ENCODE data around the gene PCSK4. TPM values are rescaled to one million over a fixed set of nuclear protein-coding genes. Genes with fewer than 3 reads are reported as not detected.

The PCSK4 gene
- total RNA-seq, 1 experiment from 2014 or later = 9.9 TPM

GRCh38 chr19:1449467-1450442 lies 40.4 kb downstream of the PCSK4 start, which contains the start of gene APC2:
Gene APC2 (plus strand): TSS chr19:1450121. CDS start chr19:1453002, 2,881 bp downstream.
- ChIA-PET CTCF (no interaction called here), POLR2A (no interaction called here)
- H3K27me3 ChIP-seq (ENCODE audit: control insufficient read depth, insufficient read depth, low read length) = no peaks in the 10 kb centered on the region
- TF ChIP-seq SIN3A (IDR thresholded peaks at IDR 0.05; ENCODE audit: borderline replicate concordance, insufficient read depth, low read depth, low read length) = no peak
- no peak for TF ChIP-seq TCF7L2 (IDR thresholded peaks at IDR 0.05; ENCODE audit: low read depth, low read length)
- no peak for TF ChIP-seq POLR2AphosphoS5 (IDR thresholded peaks at IDR 0.05; ENCODE audit: low read depth, low read length)
- TF ChIP-seq, protein P1, sequence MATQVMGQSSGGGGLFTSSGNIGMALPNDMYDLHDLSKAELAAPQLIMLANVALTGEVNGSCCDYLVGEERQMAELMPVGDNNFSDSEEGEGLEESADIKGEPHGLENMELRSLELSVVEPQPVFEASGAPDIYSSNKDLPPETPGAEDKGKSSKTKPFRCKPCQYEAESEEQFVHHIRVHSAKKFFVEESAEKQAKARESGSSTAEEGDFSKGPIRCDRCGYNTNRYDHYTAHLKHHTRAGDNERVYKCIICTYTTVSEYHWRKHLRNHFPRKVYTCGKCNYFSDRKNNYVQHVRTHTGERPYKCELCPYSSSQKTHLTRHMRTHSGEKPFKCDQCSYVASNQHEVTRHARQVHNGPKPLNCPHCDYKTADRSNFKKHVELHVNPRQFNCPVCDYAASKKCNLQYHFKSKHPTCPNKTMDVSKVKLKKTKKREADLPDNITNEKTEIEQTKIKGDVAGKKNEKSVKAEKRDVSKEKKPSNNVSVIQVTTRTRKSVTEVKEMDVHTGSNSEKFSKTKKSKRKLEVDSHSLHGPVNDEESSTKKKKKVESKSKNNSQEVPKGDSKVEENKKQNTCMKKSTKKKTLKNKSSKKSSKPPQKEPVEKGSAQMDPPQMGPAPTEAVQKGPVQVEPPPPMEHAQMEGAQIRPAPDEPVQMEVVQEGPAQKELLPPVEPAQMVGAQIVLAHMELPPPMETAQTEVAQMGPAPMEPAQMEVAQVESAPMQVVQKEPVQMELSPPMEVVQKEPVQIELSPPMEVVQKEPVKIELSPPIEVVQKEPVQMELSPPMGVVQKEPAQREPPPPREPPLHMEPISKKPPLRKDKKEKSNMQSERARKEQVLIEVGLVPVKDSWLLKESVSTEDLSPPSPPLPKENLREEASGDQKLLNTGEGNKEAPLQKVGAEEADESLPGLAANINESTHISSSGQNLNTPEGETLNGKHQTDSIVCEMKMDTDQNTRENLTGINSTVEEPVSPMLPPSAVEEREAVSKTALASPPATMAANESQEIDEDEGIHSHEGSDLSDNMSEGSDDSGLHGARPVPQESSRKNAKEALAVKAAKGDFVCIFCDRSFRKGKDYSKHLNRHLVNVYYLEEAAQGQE (IDR thresholded peaks at IDR 0.05; ENCODE audit: insufficient read depth in 1 of 2, low read depth in 2 of 2, low read length in 1 of 2) = no peak
- no peak for TF ChIP-seq CTCF (IDR thresholded peaks at IDR 0.05)
- H3K4me1 ChIP-seq (ENCODE audit: control insufficient read depth, insufficient read depth, low read length) = peaks cover 1% of the 10 kb centered on the region; the same call in 1 of the 2 replicates
- no peak for DNase-seq (ENCODE audit: low read depth, low spot score)
- no peak for ATAC-seq
- in situ Hi-C loops (cut with HindIII; ENCODE audit: low pct_unique_long_range_greater_than_20kb, low sequenced_read_pairs) = no loop called here
- intact Hi-C loops (cut with micrococcal nuclease; ENCODE audit: unreplicated experiment) = no loop called here
- H3K27ac ChIP-seq (ENCODE audit: low read length) = peak within 1 kb of the TSS; percentile 71; the same call in 1 of the 2 replicates
- no TSS peak for BruUV-seq (replicated peaks)
- H3K9me3 ChIP-seq (ENCODE audit: control insufficient read depth, insufficient read depth, low read depth, low read length) = no peaks in the 10 kb centered on the region
- H3K36me3 ChIP-seq (ENCODE audit: control insufficient read depth, insufficient read depth, low read length) = no peaks in the 10 kb centered on the region
- H3K4me3 ChIP-seq (ENCODE audit: low read depth in 2 of 2, low read length in 2 of 2) = peak within 1 kb of the TSS in 1 of 2 experiments; percentile 14; a peak in 3 of 4 replicates

DNA sequence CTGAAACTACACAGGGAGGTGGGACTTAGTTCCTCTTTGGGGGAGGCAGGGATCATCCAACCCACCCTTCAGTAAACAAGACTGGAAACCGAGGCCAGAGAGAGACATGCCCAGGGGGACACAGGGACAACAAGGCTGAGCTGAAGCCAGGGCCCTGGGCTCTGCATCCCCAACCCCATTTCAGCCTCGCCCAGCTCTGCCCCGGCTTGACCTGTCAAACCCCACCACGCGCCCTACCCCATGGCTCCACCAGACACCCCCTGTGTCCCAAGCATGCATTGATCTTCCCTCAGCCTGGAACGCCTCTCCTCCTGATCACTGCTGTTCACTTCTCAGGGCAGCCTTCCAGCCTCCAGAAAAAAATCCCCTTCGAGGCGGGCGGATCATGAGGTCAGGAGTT lies 42.2 kb downstream of the PCSK4 start:
- intact Hi-C loops (cut with micrococcal nuclease; ENCODE audit: unreplicated experiment) = no loop called here
- ATAC-seq = no peak
- Histone ChIP-seq H3K27ac (ENCODE audit: low read length) (no peak overlapping the region), H3K4me1 (ENCODE audit: control insufficient read depth, insufficient read depth, low read length) (peaks cover 15% of the 10 kb centered on the region), H3K9me3 (ENCODE audit: control insufficient read depth, insufficient read depth, low read depth, low read length) (no peaks in the 10 kb centered on the region), H3K36me3 (ENCODE audit: control insufficient read depth, insufficient read depth, low read length) (no peaks in the 10 kb centered on the region), H3K4me3 (ENCODE audit: low read depth in 2 of 2, low read length in 2 of 2) (no peak overlapping the region), H3K27me3 (ENCODE audit: control insufficient read depth, insufficient read depth, low read length) (no peaks in the 10 kb centered on the region)
- in situ Hi-C loops (cut with HindIII; ENCODE audit: low pct_unique_long_range_greater_than_20kb, low sequenced_read_pairs) = no loop called here
- DNase-seq (ENCODE audit: low read depth, low spot score) = no peak
- no TSS peak for BruUV-seq (replicated peaks)
- TF ChIP-seq TCF7L2 (IDR thresholded peaks at IDR 0.05; ENCODE audit: low read depth, low read length) (no peak), SIN3A (IDR thresholded peaks at IDR 0.05; ENCODE audit: borderline replicate concordance, insufficient read depth, low read depth, low read length) (no peak), POLR2AphosphoS5 (IDR thresholded peaks at IDR 0.05; ENCODE audit: low read depth, low read length) (no peak)
- TF ChIP-seq, protein P1 (IDR thresholded peaks at IDR 0.05; ENCODE audit: insufficient read depth in 1 of 2, low read depth in 2 of 2, low read length in 1 of 2) = no peak
- POLR2A ChIA-PET = no interaction called here
- CTCF ChIA-PET = interaction anchor here (0.6 kb wide), 1 partner anchor 344 kb away, joined by 10 read pairs; no protein-coding TSS in a partner anchor

Measured in Panc1 (cell line).